Activated CD4-positive, alpha-beta T cell treated with anti-CD3 and anti-CD28 coated beads, Interleukin-2, amount 50 U/mL, for 1 hour (primary cell): ENCODE results near the gene TCHP.
"Not testable (repeated sequence)": the region's sequence is repeated elsewhere in the genome, so short reads cannot be mapped to it uniquely, and the experiment has no call there.

Source experiments
- DNase-seq: peaks from one replicate; pipeline ENCODE4 v3.0.0-alpha.2; 2020

The TCHP gene, protein sequence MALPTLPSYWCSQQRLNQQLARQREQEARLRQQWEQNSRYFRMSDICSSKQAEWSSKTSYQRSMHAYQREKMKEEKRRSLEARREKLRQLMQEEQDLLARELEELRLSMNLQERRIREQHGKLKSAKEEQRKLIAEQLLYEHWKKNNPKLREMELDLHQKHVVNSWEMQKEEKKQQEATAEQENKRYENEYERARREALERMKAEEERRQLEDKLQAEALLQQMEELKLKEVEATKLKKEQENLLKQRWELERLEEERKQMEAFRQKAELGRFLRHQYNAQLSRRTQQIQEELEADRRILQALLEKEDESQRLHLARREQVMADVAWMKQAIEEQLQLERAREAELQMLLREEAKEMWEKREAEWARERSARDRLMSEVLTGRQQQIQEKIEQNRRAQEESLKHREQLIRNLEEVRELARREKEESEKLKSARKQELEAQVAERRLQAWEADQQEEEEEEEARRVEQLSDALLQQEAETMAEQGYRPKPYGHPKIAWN

GRCh38 chr12:109899783-109900751 is at the start of gene TCHP:
Gene TCHP (plus strand): TSS chr12:109900274. CDS start chr12:109903027, 2,753 bp downstream.
- peak; percentile 73 for DNase-seq

DNA sequence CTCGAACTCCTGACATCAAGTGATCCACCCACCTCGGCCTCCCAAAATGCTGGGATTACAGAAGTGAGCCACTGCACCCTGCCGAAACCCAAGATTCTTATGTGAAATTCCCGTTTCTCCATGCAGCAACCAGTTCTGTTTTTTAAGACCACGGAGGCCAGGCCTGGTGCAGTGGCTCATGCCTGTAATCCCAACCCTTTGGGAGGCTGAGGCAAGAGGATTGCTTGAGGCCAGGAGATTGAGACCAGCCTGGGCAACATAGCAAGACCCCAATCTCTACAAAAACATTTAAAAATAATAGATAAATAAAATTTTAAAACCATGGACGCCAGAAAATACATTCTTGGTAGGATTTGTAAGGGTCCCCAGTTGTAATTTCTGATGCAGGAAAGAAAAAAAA is 49.6 kb upstream of the TCHP start:
- DNase-seq: not testable (repeated sequence)

DNA sequence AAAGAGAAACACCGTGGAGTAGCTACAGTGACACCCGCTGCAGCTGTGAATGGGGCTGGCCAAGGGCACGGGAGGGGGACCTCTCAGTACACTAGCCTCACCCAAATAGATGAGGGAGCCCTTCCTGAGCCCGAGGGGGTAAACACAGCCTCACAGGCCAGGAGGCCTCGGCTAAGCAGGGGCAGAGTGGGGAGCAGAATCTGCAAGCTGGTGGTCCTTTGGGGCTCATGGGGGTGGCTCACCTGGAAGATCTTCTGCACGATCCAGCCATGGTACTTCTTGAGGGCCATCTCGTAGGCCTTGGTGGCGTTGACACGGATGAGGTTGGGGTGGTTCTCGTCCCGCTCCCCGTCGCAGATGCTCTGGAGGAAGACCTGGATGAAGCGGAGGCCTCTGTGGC is 44.7 kb upstream of the TCHP start:
- DNase-seq: no peak

DNA sequence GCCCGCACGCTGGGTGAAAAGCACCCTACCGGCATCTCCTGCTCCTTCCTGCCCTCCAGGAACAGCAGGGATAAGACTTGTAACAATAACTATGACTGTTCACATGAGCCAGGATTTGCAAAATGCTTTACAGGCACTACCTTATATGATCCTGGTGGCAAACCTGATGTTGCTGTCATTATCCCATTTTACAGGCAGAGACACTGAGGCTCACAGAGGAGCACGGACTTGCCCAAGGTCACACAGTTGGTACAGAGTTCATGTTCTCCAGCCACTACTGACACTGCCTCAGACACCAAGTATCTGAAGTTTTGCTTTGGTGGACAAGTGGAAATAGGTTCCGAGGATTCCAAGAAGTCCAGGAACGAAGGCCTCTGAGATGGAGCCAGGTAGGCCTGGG is 42.4 kb upstream of the TCHP start:
- no peak for DNase-seq

GRCh38 chr12:109858764-109859163 is 41.3 kb upstream of the TCHP start:
- no peak for DNase-seq

GRCh38 chr12:109860977-109861376 is 39.1 kb upstream of the TCHP start:
- no peak for DNase-seq

DNA sequence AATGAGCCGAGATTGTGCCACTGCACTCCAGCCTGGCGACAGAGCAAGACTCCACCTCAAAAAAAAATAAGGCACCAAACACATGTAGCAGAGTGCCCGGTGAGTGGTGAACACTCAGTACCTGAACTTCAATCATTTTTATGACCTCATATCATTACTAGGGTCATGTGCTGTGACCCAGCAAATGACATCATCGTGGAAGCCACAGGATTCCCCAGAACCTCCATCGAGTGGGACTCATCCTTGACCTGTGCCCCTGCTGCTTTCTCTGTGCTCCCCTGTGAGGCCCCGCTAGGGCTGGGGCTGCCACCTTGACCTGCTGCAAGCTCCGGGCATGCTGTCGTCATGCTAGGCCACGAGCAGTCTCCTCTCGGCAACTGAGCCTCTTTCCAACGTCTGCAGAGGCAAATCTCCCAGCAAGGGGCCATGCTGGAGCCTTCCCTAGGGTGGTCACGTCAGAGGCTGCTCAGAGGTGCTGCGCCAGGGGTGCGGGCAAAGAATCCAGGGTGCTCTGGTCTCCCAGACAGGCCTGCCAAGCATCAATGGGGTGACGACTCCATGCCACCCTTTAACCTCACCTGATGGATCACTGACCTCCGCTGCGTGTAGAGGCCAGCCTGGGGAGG is 38.3 kb upstream of the TCHP start:
- no peak for DNase-seq

- DNase-seq: not testable (repeated sequence)
Observed at GRCh38 chr12:109862491-109862890, 37.6 kb upstream of the TCHP start.

- no peak for DNase-seq
Observed at GRCh38 chr12:109863847-109864712, 36.0 kb upstream of the TCHP start.

DNA sequence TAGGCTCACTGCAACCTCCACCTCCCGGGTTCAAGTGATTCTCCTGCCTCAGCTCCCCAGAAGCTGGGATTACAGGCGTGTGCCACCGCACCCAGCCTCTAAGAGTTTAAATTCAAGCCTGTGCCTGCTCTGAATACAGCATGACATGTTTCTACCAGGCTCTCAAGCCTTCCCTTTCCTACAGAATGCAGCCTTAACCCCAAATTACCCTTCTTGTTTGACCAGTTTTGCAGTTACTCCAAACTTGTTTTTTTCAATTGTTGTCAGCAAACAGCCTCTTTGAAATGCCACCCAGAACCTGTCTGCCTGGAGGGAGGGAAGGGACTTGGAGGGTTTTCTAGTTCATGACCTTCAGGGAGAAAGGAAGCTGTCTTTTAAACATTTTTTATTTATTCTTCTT is 35.2 kb upstream of the TCHP start:
- DNase-seq: no peak

DNA sequence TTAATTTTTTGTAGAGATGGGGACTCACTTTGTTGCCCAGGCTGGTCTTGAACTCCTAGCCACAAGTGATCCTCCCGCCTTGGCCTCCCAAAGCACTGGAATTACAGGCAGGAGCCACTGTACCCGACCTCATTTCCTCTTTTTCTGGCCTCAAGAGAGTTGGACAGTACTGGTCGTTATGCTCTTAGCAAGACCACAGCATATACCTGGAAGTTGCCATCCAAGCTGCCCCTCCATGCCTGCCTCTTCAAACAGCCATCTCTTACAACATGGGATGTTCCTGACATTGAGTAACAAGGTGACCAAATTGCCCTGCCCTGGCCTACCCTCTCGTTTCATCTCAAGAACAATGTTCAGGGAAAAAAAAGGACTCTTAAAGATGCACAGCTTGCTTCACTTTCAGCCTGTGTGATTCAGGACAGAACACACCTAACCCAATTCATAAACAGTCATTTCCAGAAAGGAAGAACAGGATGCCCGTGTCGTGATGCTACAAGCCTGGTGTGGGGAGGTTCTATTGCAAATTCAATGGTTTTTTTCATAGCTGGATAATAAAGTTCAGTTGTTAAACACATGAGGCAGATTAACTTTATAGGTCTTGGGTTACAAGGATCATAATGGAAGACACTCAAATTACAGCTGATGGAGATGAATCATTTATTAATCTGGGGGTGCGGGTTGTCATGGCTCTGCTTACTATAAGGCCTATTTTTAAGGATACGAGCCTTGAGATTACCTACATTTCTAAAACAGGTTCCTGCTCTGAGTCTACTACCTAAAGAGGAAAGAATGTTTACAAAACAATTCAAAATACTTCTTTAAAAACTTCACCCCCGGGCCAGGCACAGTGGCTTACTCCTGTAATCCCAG is 31.7 kb upstream of the TCHP start:
- DNase-seq: no peak

- DNase-seq: no peak
Observed at GRCh38 chr12:109870648-109871047, 29.4 kb upstream of the TCHP start.

DNA sequence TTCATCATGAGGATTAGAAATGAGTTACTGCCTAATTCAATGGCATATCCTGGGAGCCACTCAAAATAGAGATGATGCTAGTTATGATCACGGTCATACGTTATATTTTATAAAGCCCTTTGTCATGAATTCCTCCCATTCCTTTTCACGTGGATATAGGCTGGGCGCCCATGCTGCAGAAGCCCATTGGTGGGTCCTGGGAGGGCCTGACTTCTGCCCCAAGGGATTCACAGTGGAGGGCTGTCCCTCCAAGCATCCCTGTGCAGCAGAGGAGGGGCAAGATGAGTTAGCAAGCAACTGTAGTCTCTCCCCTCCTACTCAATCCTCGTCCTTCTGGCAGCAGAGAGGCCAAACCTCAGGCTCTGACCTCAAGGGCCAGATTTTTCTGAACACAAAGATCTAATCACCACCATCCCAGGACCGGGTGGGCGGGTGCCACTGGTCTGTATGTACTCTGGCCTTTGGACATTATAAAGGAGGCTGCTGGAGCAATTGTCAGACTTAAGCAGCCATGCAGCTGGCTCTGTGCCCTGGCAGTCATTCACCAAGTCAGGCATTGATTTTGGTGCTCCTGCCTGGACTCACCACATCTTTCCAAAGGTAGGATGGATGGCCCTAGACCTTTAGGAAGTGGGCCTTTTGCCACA is 28.3 kb upstream of the TCHP start:
- no peak for DNase-seq

GRCh38 chr12:109873653-109874052 is 26.4 kb upstream of the TCHP start:
- DNase-seq: no peak

DNA sequence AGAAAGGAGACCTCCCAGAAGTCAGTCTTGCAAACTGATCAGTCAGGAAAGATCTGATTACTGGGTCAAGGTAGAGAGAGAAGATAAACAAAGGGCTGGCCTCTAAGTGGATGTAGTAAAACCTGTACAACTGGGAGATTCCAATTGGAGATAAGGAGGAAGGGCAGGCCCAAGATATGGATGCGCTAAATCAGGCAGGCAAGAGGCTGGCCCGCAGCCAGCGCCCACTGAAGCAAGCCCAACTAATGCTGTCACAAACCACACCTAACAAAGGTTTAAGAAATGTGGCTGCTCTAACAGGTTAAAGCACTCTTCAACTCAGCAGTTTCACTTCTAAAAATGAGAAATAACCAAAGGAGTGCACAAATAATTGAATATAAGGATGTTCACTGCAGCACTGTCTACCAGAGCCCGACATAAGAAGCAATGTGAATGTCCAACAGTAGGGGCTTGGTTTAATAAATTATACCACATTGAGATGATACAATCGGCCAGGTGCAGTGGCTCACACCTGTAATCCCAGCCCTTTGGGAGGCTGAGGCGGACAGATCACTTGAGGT is 24.4 kb upstream of the TCHP start:
- DNase-seq: no peak

- no peak for DNase-seq
Observed at GRCh38 chr12:109876406-109876805, 23.7 kb upstream of the TCHP start.

- no peak for DNase-seq
Observed at GRCh38 chr12:109877504-109878246, 22.4 kb upstream of the TCHP start.

DNA sequence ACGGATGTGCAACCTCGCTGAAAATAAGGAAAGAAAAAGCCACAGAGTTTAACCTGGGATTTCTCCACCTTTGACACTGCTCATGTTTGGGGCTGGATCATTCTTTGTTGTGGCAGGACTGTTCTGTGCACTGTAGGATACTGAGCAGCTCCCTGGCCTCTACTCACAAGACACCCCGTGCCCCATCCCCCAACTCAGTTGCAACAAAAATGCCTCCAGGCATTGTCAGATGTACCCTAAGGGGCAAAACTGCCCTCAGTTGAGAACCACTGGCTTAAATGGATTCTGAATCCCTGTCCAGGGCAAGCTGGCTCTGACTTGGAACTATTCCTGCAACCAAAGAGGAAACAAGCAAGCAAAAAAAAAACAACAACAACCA is 21.8 kb upstream of the TCHP start:
- DNase-seq: no peak

- no peak for DNase-seq
Observed at GRCh38 chr12:109878749-109879148, 21.3 kb upstream of the TCHP start.
